ENCODE data around the gene GALNT2. TPM values are rescaled to one million over a fixed set of nuclear protein-coding genes. Genes with fewer than 3 reads are reported as not detected.

GALNT2 gene
- total and polyA plus RNA-seq, 2 experiments from 2014 or later = 17.8 to 48.3 TPM

DNA sequence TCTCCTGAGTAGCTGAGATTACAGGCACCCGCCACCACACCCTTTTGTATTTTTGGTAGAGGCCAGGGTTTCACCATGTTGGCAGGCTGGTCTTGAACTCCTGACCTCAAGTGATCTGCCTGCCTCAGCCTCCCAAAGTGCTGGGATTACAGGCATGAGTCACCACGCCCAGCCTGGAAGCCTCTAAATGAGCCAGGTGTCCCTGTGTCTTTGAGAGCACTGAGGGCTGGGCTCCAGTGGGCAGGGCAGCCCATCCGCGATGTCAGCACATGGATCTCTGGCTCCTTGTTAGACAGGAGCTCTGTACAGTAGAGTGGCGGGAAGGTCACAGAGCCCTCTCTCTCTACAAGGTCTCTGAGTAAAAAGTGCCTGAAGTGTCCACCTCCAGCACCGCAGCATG lies 234.8 kb downstream of the GALNT2 start (continued):
- no peak for TF ChIP-seq JUNB (IDR thresholded peaks at IDR 0.05; ENCODE audit: unreplicated experiment)
- no peak for TF ChIP-seq EZH2 (IDR thresholded peaks at IDR 0.05; ENCODE audit: low read depth, unreplicated experiment)
- TF ChIP-seq ZNF114 (CRISPR knock-in tag; IDR thresholded peaks at IDR 0.05) = no peak
- TF ChIP-seq, protein P1, sequence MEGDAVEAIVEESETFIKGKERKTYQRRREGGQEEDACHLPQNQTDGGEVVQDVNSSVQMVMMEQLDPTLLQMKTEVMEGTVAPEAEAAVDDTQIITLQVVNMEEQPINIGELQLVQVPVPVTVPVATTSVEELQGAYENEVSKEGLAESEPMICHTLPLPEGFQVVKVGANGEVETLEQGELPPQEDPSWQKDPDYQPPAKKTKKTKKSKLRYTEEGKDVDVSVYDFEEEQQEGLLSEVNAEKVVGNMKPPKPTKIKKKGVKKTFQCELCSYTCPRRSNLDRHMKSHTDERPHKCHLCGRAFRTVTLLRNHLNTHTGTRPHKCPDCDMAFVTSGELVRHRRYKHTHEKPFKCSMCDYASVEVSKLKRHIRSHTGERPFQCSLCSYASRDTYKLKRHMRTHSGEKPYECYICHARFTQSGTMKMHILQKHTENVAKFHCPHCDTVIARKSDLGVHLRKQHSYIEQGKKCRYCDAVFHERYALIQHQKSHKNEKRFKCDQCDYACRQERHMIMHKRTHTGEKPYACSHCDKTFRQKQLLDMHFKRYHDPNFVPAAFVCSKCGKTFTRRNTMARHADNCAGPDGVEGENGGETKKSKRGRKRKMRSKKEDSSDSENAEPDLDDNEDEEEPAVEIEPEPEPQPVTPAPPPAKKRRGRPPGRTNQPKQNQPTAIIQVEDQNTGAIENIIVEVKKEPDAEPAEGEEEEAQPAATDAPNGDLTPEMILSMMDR (conservative IDR thresholded peaks at IDR 0.05; ENCODE audit: low read depth in 2 of 2) = no peak

DNA sequence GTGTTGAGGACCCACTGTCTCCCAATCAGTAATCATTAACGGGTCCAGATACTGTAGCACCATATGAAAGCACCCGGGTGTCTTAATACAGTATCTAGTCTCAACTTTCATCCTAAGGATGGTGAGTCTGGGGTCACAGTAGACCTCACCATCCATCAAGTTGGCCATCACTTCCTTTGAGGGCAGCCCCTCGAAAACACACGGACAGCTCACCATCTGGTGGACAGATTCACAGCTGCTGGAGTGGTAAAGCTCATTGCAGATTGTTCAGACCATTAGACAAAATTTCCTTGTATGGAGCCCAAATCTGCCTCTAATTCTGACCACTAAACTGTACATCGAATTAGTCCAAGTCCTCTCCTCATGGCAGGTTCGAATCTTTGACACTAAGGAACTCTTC lies 236.0 kb downstream of the GALNT2 start:
- Mint-ChIP-seq H3K4me3 (no peak overlapping the region), H3K27me3 (ENCODE audit: insufficient read depth, low read depth, poor library complexity) (peaks cover 11% of the 10 kb centered on the region), H3K4me1 (peaks cover 8% of the 10 kb centered on the region; the same call in 2 of the 3 replicates), H3K9me3 (no peaks in the 10 kb centered on the region), H3K36me3 (ENCODE audit: low read depth) (no peaks in the 10 kb centered on the region), H3K27ac (no peak overlapping the region)
- H3F3A ChIP-seq (replicated peaks; ENCODE audit: low read depth) = no peaks in the 10 kb centered on the region
- H3K4me2 ChIP-seq = no peak overlapping the region
- no peaks in the 10 kb centered on the region for H3K9me2 ChIP-seq (ENCODE audit: insufficient read depth)
- no peaks in the 10 kb centered on the region for H3K27me3 ChIP-seq (ENCODE audit: insufficient read depth)
- H3K36me3 ChIP-seq (ENCODE audit: insufficient read depth) = no peaks in the 10 kb centered on the region
- TF ChIP-seq, protein P1 (conservative IDR thresholded peaks at IDR 0.05; ENCODE audit: low read depth in 2 of 2) = peak in 1 of 2 experiments; percentile 46; a peak in 3 of 4 replicates
- TF ChIP-seq JUNB (IDR thresholded peaks at IDR 0.05; ENCODE audit: unreplicated experiment) (no peak), EZH2 (IDR thresholded peaks at IDR 0.05; ENCODE audit: low read depth, unreplicated experiment) (no peak)
- H3K4me3 ChIP-seq = no peak overlapping the region
- ATAC-seq (no peak), DNase-seq (ENCODE audit: low spot score) (no peak)
- H3K27ac ChIP-seq (ENCODE audit: low read depth) = no peak overlapping the region
- H3K4me1 ChIP-seq (ENCODE audit: insufficient read depth) = no peaks in the 10 kb centered on the region
- H4K20me1 ChIP-seq (replicated peaks; ENCODE audit: insufficient read depth) = no peaks in the 10 kb centered on the region
- H2AFZ ChIP-seq = no peak overlapping the region
- no peaks in the 10 kb centered on the region for H3K79me2 ChIP-seq (replicated peaks; ENCODE audit: insufficient read depth)

DNA sequence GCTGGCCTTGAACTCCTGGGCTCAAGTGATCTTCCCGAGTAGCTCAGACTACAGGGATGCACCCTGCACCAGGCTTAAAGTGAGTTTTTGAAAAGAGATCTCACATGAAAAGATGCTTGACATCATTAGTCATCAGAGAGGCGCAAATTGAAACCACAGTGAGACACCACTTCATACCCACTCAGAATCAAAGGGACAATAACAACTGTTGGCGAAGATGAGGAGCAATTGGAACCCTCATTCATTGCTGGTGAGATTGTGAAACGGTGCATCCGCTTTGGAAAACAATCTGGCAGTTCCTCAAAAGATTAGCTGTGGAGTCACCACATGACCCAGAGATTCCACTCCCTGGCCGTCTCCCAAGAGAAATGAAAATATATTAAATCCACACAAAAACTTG lies 236.8 kb downstream of the GALNT2 start:
- H3K4me3 Mint-ChIP-seq = no peak overlapping the region

More for the DNA sequence above, 236.8 kb downstream of the GALNT2 start:
- H3K36me3 Mint-ChIP-seq (ENCODE audit: low read depth) = no peaks in the 10 kb centered on the region
- H4K20me1 ChIP-seq (replicated peaks; ENCODE audit: insufficient read depth) = no peaks in the 10 kb centered on the region
- no peak overlapping the region for H2AFZ ChIP-seq
- no peaks in the 10 kb centered on the region for H3K9me2 ChIP-seq (ENCODE audit: insufficient read depth)
- no peak overlapping the region for H3K27ac Mint-ChIP-seq
- H3K4me1 Mint-ChIP-seq = peaks cover 8% of the 10 kb centered on the region; the same call in 2 of the 3 replicates
- no peaks in the 10 kb centered on the region for H3K4me1 ChIP-seq (ENCODE audit: insufficient read depth)
- H3K27me3 Mint-ChIP-seq (ENCODE audit: insufficient read depth, low read depth, poor library complexity) = peaks cover 11% of the 10 kb centered on the region
- H3K4me3 ChIP-seq = no peak overlapping the region
- no peaks in the 10 kb centered on the region for H3F3A ChIP-seq (replicated peaks; ENCODE audit: low read depth)
- H3K9me3 Mint-ChIP-seq = no peaks in the 10 kb centered on the region
- no peaks in the 10 kb centered on the region for H3K79me2 ChIP-seq (replicated peaks; ENCODE audit: insufficient read depth)
- H3K4me2 ChIP-seq = no peak overlapping the region
- DNase-seq (ENCODE audit: low spot score) (no peak), ATAC-seq (no peak)
- no peaks in the 10 kb centered on the region for H3K27me3 ChIP-seq (ENCODE audit: insufficient read depth)
- H3K36me3 ChIP-seq (ENCODE audit: insufficient read depth) = no peaks in the 10 kb centered on the region
- TF ChIP-seq, protein P2, sequence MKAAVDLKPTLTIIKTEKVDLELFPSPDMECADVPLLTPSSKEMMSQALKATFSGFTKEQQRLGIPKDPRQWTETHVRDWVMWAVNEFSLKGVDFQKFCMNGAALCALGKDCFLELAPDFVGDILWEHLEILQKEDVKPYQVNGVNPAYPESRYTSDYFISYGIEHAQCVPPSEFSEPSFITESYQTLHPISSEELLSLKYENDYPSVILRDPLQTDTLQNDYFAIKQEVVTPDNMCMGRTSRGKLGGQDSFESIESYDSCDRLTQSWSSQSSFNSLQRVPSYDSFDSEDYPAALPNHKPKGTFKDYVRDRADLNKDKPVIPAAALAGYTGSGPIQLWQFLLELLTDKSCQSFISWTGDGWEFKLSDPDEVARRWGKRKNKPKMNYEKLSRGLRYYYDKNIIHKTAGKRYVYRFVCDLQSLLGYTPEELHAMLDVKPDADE (IDR thresholded peaks at IDR 0.05) = no peak
- H3K27ac ChIP-seq (ENCODE audit: low read depth) = no peak overlapping the region

All from GM23338 (cell line).